ENCODE measurements around the gene CEP170B.

The CEP170B gene

GRCh38 chr14:104874571-104875411 is 9.7 kb downstream of the CEP170B start:
- H3K4me3 ChIP-seq (ENCODE audit: low read depth, low read length) = no peak overlapping the region
- no peaks in the 10 kb centered on the region; the same call in 1 of the 2 replicates for H3K36me3 ChIP-seq (ENCODE audit: control insufficient read depth, insufficient read depth, low read length)
- H3K9ac ChIP-seq (ENCODE audit: low read depth, low read length) = no peak overlapping the region
- no peaks in the 10 kb centered on the region; the same call in 1 of the 2 replicates for H3K4me1 ChIP-seq (ENCODE audit: control insufficient read depth, insufficient read depth, low read length)
- H3K9me3 ChIP-seq (ENCODE audit: control insufficient read depth, insufficient read depth, low read length) = no peaks in the 10 kb centered on the region
- no peak overlapping the region for H3K27ac ChIP-seq (ENCODE audit: low read depth, low read length)
- H3K27me3 ChIP-seq (ENCODE audit: control insufficient read depth, insufficient read depth, low read length) = no peaks in the 10 kb centered on the region

- Histone ChIP-seq H3K9ac (ENCODE audit: low read depth, low read length) (no peak overlapping the region), H3K4me1 (ENCODE audit: control insufficient read depth, insufficient read depth, low read length) (no peaks in the 10 kb centered on the region; the same call in 1 of the 2 replicates), H3K27ac (ENCODE audit: low read depth, low read length) (no peak overlapping the region), H3K27me3 (ENCODE audit: control insufficient read depth, insufficient read depth, low read length) (no peaks in the 10 kb centered on the region), H3K36me3 (ENCODE audit: control insufficient read depth, insufficient read depth, low read length) (peaks cover 5% of the 10 kb centered on the region), H3K4me3 (ENCODE audit: low read depth, low read length) (no peak overlapping the region), H3K9me3 (ENCODE audit: control insufficient read depth, insufficient read depth, low read length) (no peaks in the 10 kb centered on the region)
Observed at GRCh38 chr14:104875412-104875751, 10.3 kb downstream of the CEP170B start.

- H3K4me3 ChIP-seq (ENCODE audit: low read depth, low read length) = no peak overlapping the region
- no peak overlapping the region for H3K9ac ChIP-seq (ENCODE audit: low read depth, low read length)
- H3K36me3 ChIP-seq (ENCODE audit: control insufficient read depth, insufficient read depth, low read length) = peaks cover 9% of the 10 kb centered on the region
- H3K27ac ChIP-seq (ENCODE audit: low read depth, low read length) = no peak overlapping the region
- H3K9me3 ChIP-seq (ENCODE audit: control insufficient read depth, insufficient read depth, low read length) = no peaks in the 10 kb centered on the region
- no peaks in the 10 kb centered on the region; the same call in 1 of the 2 replicates for H3K4me1 ChIP-seq (ENCODE audit: control insufficient read depth, insufficient read depth, low read length)
- no peaks in the 10 kb centered on the region for H3K27me3 ChIP-seq (ENCODE audit: control insufficient read depth, insufficient read depth, low read length)
Observed at GRCh38 chr14:104875811-104876210, 10.7 kb downstream of the CEP170B start.

GRCh38 chr14:104876251-104876699 is 11.2 kb downstream of the CEP170B start:
- Histone ChIP-seq H3K9me3 (ENCODE audit: control insufficient read depth, insufficient read depth, low read length) (no peaks in the 10 kb centered on the region), H3K36me3 (ENCODE audit: control insufficient read depth, insufficient read depth, low read length) (peaks cover 11% of the 10 kb centered on the region), H3K27me3 (ENCODE audit: control insufficient read depth, insufficient read depth, low read length) (no peaks in the 10 kb centered on the region), H3K4me3 (ENCODE audit: low read depth, low read length) (no peak overlapping the region), H3K4me1 (ENCODE audit: control insufficient read depth, insufficient read depth, low read length) (no peaks in the 10 kb centered on the region; the same call in 1 of the 2 replicates), H3K27ac (ENCODE audit: low read depth, low read length) (no peak overlapping the region), H3K9ac (ENCODE audit: low read depth, low read length) (no peak overlapping the region)

GRCh38 chr14:104877066-104877805 is 12.2 kb downstream of the CEP170B start:
- no peak overlapping the region for H3K27ac ChIP-seq (ENCODE audit: low read depth, low read length)
- peaks cover 4% of the 10 kb centered on the region; the same call in 1 of the 2 replicates for H3K4me1 ChIP-seq (ENCODE audit: control insufficient read depth, insufficient read depth, low read length)
- H3K27me3 ChIP-seq (ENCODE audit: control insufficient read depth, insufficient read depth, low read length) = no peaks in the 10 kb centered on the region
- no peak overlapping the region for H3K9ac ChIP-seq (ENCODE audit: low read depth, low read length)
- no peak overlapping the region for H3K4me3 ChIP-seq (ENCODE audit: low read depth, low read length)
- peaks cover 11% of the 10 kb centered on the region for H3K36me3 ChIP-seq (ENCODE audit: control insufficient read depth, insufficient read depth, low read length)
- no peaks in the 10 kb centered on the region for H3K9me3 ChIP-seq (ENCODE audit: control insufficient read depth, insufficient read depth, low read length)

- Histone ChIP-seq H3K27ac (ENCODE audit: low read depth, low read length) (no peak overlapping the region), H3K9me3 (ENCODE audit: control insufficient read depth, insufficient read depth, low read length) (no peaks in the 10 kb centered on the region), H3K36me3 (ENCODE audit: control insufficient read depth, insufficient read depth, low read length) (peaks cover 12% of the 10 kb centered on the region), H3K9ac (ENCODE audit: low read depth, low read length) (no peak overlapping the region), H3K27me3 (ENCODE audit: control insufficient read depth, insufficient read depth, low read length) (no peaks in the 10 kb centered on the region), H3K4me3 (ENCODE audit: low read depth, low read length) (no peak overlapping the region), H3K4me1 (ENCODE audit: control insufficient read depth, insufficient read depth, low read length) (peaks cover 4% of the 10 kb centered on the region; the same call in 1 of the 2 replicates)
Observed at GRCh38 chr14:104877806-104878550, 12.9 kb downstream of the CEP170B start.

GRCh38 chr14:104878582-104878981 is 13.5 kb downstream of the CEP170B start:
- Histone ChIP-seq H3K4me1 (ENCODE audit: control insufficient read depth, insufficient read depth, low read length) (peaks cover 4% of the 10 kb centered on the region; the same call in 1 of the 2 replicates), H3K4me3 (ENCODE audit: low read depth, low read length) (no peak overlapping the region), H3K9ac (ENCODE audit: low read depth, low read length) (no peak overlapping the region), H3K9me3 (ENCODE audit: control insufficient read depth, insufficient read depth, low read length) (no peaks in the 10 kb centered on the region), H3K36me3 (ENCODE audit: control insufficient read depth, insufficient read depth, low read length) (peaks cover 18% of the 10 kb centered on the region), H3K27ac (ENCODE audit: low read depth, low read length) (no peak overlapping the region), H3K27me3 (ENCODE audit: control insufficient read depth, insufficient read depth, low read length) (no peaks in the 10 kb centered on the region)

- Histone ChIP-seq H3K4me1 (ENCODE audit: control insufficient read depth, insufficient read depth, low read length) (peaks cover 4% of the 10 kb centered on the region; the same call in 1 of the 2 replicates), H3K36me3 (ENCODE audit: control insufficient read depth, insufficient read depth, low read length) (peaks cover 22% of the 10 kb centered on the region), H3K9ac (ENCODE audit: low read depth, low read length) (no peak overlapping the region), H3K27ac (ENCODE audit: low read depth, low read length) (no peak overlapping the region), H3K27me3 (ENCODE audit: control insufficient read depth, insufficient read depth, low read length) (no peaks in the 10 kb centered on the region), H3K4me3 (ENCODE audit: low read depth, low read length) (no peak overlapping the region), H3K9me3 (ENCODE audit: control insufficient read depth, insufficient read depth, low read length) (no peaks in the 10 kb centered on the region)
Observed at GRCh38 chr14:104879201-104879982, 14.3 kb downstream of the CEP170B start.

- Histone ChIP-seq H3K4me1 (ENCODE audit: control insufficient read depth, insufficient read depth, low read length) (peaks cover 4% of the 10 kb centered on the region; the same call in 1 of the 2 replicates), H3K9ac (ENCODE audit: low read depth, low read length) (no peak overlapping the region), H3K27me3 (ENCODE audit: control insufficient read depth, insufficient read depth, low read length) (no peaks in the 10 kb centered on the region), H3K9me3 (ENCODE audit: control insufficient read depth, insufficient read depth, low read length) (no peaks in the 10 kb centered on the region), H3K4me3 (ENCODE audit: low read depth, low read length) (no peak overlapping the region), H3K36me3 (ENCODE audit: control insufficient read depth, insufficient read depth, low read length) (peaks cover 22% of the 10 kb centered on the region), H3K27ac (ENCODE audit: low read depth, low read length) (no peak overlapping the region)
Observed at GRCh38 chr14:104879983-104880565, 15.0 kb downstream of the CEP170B start.
